ENCODE data around the gene ENG. TPM values are rescaled to one million over a fixed set of nuclear protein-coding genes. Genes with fewer than 3 reads are reported as not detected.

ENG gene
- total and polyA plus RNA-seq, 2 of the 4 experiments (the other 2 are of a cell fraction) = 3.6 to 83.3 TPM

DNA sequence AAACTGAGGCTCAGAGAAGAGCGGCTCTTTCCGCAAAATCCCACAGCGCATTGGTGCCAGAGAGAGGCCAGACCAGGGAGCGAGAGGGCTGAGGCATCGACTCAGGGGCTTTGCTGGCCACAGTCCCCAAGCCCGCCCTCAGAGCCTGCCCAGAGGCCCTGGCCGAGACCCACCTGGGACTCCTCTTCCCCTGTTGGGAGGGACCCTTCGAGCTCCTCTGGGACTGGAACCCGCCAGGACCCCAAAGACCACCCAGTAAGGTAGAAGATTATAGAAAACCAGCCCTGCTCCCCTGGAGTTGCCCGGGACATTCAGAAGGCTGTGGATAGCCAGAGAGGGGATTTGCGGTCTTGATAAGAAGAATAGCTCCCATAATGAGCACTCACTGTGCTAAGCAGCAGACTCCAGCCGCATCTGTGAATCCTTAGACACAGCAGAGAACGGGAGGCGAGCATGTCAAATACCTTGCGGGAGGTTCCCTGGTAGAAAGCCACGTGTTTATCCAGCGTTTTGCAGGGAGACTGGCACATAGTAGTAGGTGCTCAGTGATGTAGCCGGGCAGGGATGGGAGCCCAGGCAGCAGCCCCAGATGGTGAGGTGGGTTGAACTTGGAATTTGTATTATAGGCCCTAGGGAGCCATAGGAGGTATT is 23.7 kb upstream of the ENG start:
- peaks cover 24% of the 10 kb centered on the region for H3K4me1 ChIP-seq (ENCODE audit: control insufficient read depth, insufficient read depth, low read length)
- H2BK15ac ChIP-seq (ENCODE audit: low read depth, low read length) = peak overlapping the region; percentile 78; the same call in 1 of the 3 replicates
- ATAC-seq (ENCODE audit: low read depth) = peak; percentile 7
- POLR2A ChIA-PET (ENCODE audit: unreplicated experiment) = no interaction called here
- H3K36me3 ChIP-seq (ENCODE audit: control insufficient read depth, insufficient read depth, low read length) = peaks cover 5% of the 10 kb centered on the region
- H2BK20ac ChIP-seq (ENCODE audit: low read depth, low read length) = no peak overlapping the region
- DNase-seq = no peak
- 40% methylated on average over 9 of the region's 18 CpGs; no CpG with 5 or more reads in 1 of the 2 experiments for WGBS, 2 experiments (ENCODE audit: extremely low coverage in 2 of 2, insufficient read length in 1 of 2)
- H3K9ac ChIP-seq (ENCODE audit: low read depth, low read length) = peak overlapping the region; percentile 67
- peak overlapping the region; percentile 49 for H3K14ac ChIP-seq (replicated peaks; ENCODE audit: low read depth, low read length)
- peak overlapping the region; percentile 50 for H3K27ac ChIP-seq (ENCODE audit: insufficient read depth, low read length)
- H3K4ac ChIP-seq (ENCODE audit: low read depth, low read length) = peak overlapping the region; percentile 90
- H2AK9ac ChIP-seq (replicated peaks; ENCODE audit: low read depth, low read length, poor library complexity) = peak overlapping the region; percentile 15
- H3K27me3 ChIP-seq (ENCODE audit: control insufficient read depth, insufficient read depth, low read length) = no peaks in the 10 kb centered on the region
- in situ Hi-C loops (cut with MboI; ENCODE audit: low sequenced_read_pairs) = no loop called here
- H4K5ac ChIP-seq (ENCODE audit: low read depth, low read length) = no peak overlapping the region
- H3K9me1 ChIP-seq (ENCODE audit: insufficient read depth, low read length) = no peaks in the 10 kb centered on the region
- peak overlapping the region; percentile 91 to 97; a peak in 3 of 4 replicates for H4K8ac ChIP-seq (ENCODE audit: low read depth in 2 of 2, low read length in 2 of 2)
- TF ChIP-seq SMC3 (IDR thresholded peaks at IDR 0.05; ENCODE audit: low read depth, low read length) = no peak
- no peak for TF ChIP-seq RCOR1 (IDR thresholded peaks at IDR 0.05; ENCODE audit: insufficient replicate concordance, low read length)
- TF ChIP-seq POLR2A (IDR thresholded peaks at IDR 0.05; ENCODE audit: low read depth, low read length) = no peak
- no peak for TF ChIP-seq RAD21 (IDR thresholded peaks at IDR 0.05; ENCODE audit: low read length)
- no peak for TF ChIP-seq BHLHE40 (IDR thresholded peaks at IDR 0.05; ENCODE audit: low read depth, low read length)
- no peak for TF ChIP-seq CHD1 (IDR thresholded peaks at IDR 0.05; ENCODE audit: low read depth, low read length)
- TF ChIP-seq, protein P1, sequence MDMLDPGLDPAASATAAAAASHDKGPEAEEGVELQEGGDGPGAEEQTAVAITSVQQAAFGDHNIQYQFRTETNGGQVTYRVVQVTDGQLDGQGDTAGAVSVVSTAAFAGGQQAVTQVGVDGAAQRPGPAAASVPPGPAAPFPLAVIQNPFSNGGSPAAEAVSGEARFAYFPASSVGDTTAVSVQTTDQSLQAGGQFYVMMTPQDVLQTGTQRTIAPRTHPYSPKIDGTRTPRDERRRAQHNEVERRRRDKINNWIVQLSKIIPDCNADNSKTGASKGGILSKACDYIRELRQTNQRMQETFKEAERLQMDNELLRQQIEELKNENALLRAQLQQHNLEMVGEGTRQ (IDR thresholded peaks at IDR 0.05; ENCODE audit: low read depth, low read length) = no peak
- TF ChIP-seq CEBPB (IDR thresholded peaks at IDR 0.05; ENCODE audit: low read depth, low read length) = no peak
- TF ChIP-seq MXI1 (IDR thresholded peaks at IDR 0.05; ENCODE audit: borderline replicate concordance, low read depth, low read length) = no peak
- TF ChIP-seq, protein P2, sequence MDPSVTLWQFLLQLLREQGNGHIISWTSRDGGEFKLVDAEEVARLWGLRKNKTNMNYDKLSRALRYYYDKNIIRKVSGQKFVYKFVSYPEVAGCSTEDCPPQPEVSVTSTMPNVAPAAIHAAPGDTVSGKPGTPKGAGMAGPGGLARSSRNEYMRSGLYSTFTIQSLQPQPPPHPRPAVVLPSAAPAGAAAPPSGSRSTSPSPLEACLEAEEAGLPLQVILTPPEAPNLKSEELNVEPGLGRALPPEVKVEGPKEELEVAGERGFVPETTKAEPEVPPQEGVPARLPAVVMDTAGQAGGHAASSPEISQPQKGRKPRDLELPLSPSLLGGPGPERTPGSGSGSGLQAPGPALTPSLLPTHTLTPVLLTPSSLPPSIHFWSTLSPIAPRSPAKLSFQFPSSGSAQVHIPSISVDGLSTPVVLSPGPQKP (IDR thresholded peaks at IDR 0.05; ENCODE audit: borderline replicate concordance, low read depth, low read length) = no peak
- TF ChIP-seq, protein P3, sequence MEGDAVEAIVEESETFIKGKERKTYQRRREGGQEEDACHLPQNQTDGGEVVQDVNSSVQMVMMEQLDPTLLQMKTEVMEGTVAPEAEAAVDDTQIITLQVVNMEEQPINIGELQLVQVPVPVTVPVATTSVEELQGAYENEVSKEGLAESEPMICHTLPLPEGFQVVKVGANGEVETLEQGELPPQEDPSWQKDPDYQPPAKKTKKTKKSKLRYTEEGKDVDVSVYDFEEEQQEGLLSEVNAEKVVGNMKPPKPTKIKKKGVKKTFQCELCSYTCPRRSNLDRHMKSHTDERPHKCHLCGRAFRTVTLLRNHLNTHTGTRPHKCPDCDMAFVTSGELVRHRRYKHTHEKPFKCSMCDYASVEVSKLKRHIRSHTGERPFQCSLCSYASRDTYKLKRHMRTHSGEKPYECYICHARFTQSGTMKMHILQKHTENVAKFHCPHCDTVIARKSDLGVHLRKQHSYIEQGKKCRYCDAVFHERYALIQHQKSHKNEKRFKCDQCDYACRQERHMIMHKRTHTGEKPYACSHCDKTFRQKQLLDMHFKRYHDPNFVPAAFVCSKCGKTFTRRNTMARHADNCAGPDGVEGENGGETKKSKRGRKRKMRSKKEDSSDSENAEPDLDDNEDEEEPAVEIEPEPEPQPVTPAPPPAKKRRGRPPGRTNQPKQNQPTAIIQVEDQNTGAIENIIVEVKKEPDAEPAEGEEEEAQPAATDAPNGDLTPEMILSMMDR (conservative IDR thresholded peaks at IDR 0.05; ENCODE audit: low read depth, low read length) = no peak
- TF ChIP-seq RFX5 (IDR thresholded peaks at IDR 0.05; ENCODE audit: low read depth, low read length) = no peak
- TF ChIP-seq NFE2L2 (IDR thresholded peaks at IDR 0.05; ENCODE audit: low read depth, low read length) = no peak
- H2BK5ac ChIP-seq (ENCODE audit: low read depth, low read length, poor library complexity, severe bottlenecking) = no peak overlapping the region
- peak overlapping the region; percentile 72 for H2BK120ac ChIP-seq (ENCODE audit: low read depth, low read length)
- H3K4me2 ChIP-seq (ENCODE audit: low read depth, low read length) = peak overlapping the region; percentile 99
- peaks cover 20 to 34% of the 10 kb centered on the region in 2 experiments; a peak in 3 of 4 replicates for H3K79me1 ChIP-seq (ENCODE audit: low read depth in 1 of 2, low read length in 2 of 2)
- peak overlapping the region; percentile 33; the same call in 1 of the 2 replicates for H3K56ac ChIP-seq (ENCODE audit: extremely low read depth, insufficient read depth, low read length)
- no TSS peak for BruUV-seq (replicated peaks)
- H3K9me3 ChIP-seq (ENCODE audit: control insufficient read depth, insufficient read depth, low read length) = no peaks in the 10 kb centered on the region
- peak overlapping the region; percentile 96 for H2AFZ ChIP-seq (replicated peaks; ENCODE audit: low read length, poor library complexity)
- peak overlapping the region; percentile 13; the same call in 1 of the 2 replicates for H2AK5ac ChIP-seq (ENCODE audit: low read depth, low read length)
- 0 out of 2 replicates have a peak, but pooled peaks cover 3% of the 10 kb centered on the region for H4K20me1 ChIP-seq (ENCODE audit: insufficient read depth, low read length)
- dilution Hi-C loops (cut with HindIII; ENCODE audit: low sequenced_read_pairs, unreplicated experiment) = no loop called here
- peak overlapping the region; percentile 62 for H3K4me3 ChIP-seq (ENCODE audit: insufficient read depth, low read depth, low read length)
- CTCF ChIA-PET = no interaction called here
- H3K18ac ChIP-seq (ENCODE audit: low read depth, low read length) = peak overlapping the region; percentile 44; the same call in 1 of the 2 replicates
- intact Hi-C loops (cut with micrococcal nuclease) = no loop called here
- peak overlapping the region; percentile 85 for H4K91ac ChIP-seq (ENCODE audit: insufficient read depth, low read depth, low read length)
- peak overlapping the region; percentile 76; the same call in 1 of the 2 replicates for H3K23ac ChIP-seq (ENCODE audit: low read depth, low read length)
